SU-DHL-6 (cell line): ENCODE results near the gene HAPSTR1.

Experiments
- EZH2phosphoT487 ChIP-seq: fragments of 200-600 bp; sonication (generic), shearing (Covaris generic); conservative IDR thresholded peaks from 2 replicates; pipeline ENCODE4 v1.6.1; 2018; ENCODE audit warnings: mild to moderate bottlenecking, antibody characterized with exemption, low read length, moderate library complexity, mixed read lengths
- TF ChIP-seq, protein P1 (sequence below): fragments of 200-600 bp; sonication (generic); IDR thresholded peaks from one replicate; pipeline ENCODE4 v1.5.1; 2017; ENCODE audit warnings: antibody characterized with exemption, mild to moderate bottlenecking, low read length, moderate library complexity; ENCODE audit not compliant: insufficient read depth, poor library complexity, severe bottlenecking

DNA sequence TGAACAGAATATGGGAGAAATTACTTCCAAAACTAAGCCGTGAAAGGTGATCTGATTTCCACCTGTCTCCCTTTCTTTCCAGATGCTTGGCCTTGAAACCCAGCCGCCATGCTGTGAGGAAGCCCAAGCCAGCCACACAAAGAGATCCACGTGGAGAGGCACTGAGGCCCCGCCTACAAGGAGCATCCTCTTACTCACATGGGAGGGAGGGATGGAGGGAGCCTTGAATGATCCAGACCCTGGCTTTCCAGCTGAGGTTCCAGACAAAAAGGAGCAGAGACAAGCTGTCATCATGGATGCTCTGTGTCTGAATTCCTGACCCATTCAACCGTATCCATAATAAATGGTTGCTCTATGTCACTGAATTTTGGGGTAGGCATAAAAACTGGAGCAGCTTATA, 48.9 kb upstream of the HAPSTR1 start:
- TF ChIP-seq, protein P1, sequence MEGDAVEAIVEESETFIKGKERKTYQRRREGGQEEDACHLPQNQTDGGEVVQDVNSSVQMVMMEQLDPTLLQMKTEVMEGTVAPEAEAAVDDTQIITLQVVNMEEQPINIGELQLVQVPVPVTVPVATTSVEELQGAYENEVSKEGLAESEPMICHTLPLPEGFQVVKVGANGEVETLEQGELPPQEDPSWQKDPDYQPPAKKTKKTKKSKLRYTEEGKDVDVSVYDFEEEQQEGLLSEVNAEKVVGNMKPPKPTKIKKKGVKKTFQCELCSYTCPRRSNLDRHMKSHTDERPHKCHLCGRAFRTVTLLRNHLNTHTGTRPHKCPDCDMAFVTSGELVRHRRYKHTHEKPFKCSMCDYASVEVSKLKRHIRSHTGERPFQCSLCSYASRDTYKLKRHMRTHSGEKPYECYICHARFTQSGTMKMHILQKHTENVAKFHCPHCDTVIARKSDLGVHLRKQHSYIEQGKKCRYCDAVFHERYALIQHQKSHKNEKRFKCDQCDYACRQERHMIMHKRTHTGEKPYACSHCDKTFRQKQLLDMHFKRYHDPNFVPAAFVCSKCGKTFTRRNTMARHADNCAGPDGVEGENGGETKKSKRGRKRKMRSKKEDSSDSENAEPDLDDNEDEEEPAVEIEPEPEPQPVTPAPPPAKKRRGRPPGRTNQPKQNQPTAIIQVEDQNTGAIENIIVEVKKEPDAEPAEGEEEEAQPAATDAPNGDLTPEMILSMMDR: no peak
- no peak for TF ChIP-seq EZH2phosphoT487
